Hepatocyte (in vitro differentiated cells): ENCODE data around the gene CGGBP1. TPM values are rescaled to one million over a fixed set of nuclear protein-coding genes. Genes with fewer than 3 reads are reported as not detected.

Experiments used
- DNase-seq: peaks from one replicate; pipeline ENCODE4 v3.0.0-alpha.2; 2016; ENCODE audit warnings: low spot score
- H2AFZ ChIP-seq: fragments of 200-600 bp; sonication (generic); 2 replicates; pipeline ENCODE4 v1.6.0; 2016; ENCODE audit warnings: antibody characterized with exemption, mild to moderate bottlenecking
- H3K27ac ChIP-seq: fragments of 200-600 bp; sonication (generic); 2 replicates; pipeline ENCODE4 v1.5.1; 2016; ENCODE audit warnings: mild to moderate bottlenecking
- H3K27me3 ChIP-seq: fragments of 200-600 bp; sonication (generic); 2 replicates; pipeline ENCODE4 v1.6.1; 2016
- H3K36me3 ChIP-seq: fragments of 200-600 bp; sonication (generic); replicated peaks from 2 replicates; pipeline ENCODE4 v1.5.1; 2016; ENCODE audit warnings: low read depth; ENCODE audit not compliant: insufficient read depth
- H3K4me1 ChIP-seq: fragments of 200-600 bp; sonication (generic); 2 replicates; pipeline ENCODE4 v1.5.1; 2016; ENCODE audit warnings: mild to moderate bottlenecking, moderate library complexity; ENCODE audit not compliant: insufficient read depth
- H3K4me2 ChIP-seq: fragments of 200-600 bp; sonication (generic); 2 replicates; pipeline ENCODE4 v1.6.0; 2016
- H3K4me3 ChIP-seq: fragments of 200-600 bp; sonication (generic); 2 replicates; pipeline ENCODE4 v1.5.1; 2016; ENCODE audit warnings: mild to moderate bottlenecking
- H3K79me2 ChIP-seq: fragments of 200-600 bp; sonication (generic); 2 replicates; pipeline ENCODE4 v1.6.0; 2017; ENCODE audit warnings: mild to moderate bottlenecking
- H3K9me2 ChIP-seq: fragments of 200-600 bp; sonication (generic); replicated peaks from 2 replicates; pipeline ENCODE4 v1.6.0; 2017; ENCODE audit warnings: mild to moderate bottlenecking; ENCODE audit not compliant: insufficient read depth
- H3K9me3 ChIP-seq: fragments of 200-600 bp; sonication (generic); 2 replicates; pipeline ENCODE4 v1.5.1; 2016; ENCODE audit warnings: low read depth, mild to moderate bottlenecking
- H4K20me1 ChIP-seq: fragments of 200-600 bp; sonication (generic); 2 replicates; pipeline ENCODE4 v1.6.0; 2016; ENCODE audit warnings: mild to moderate bottlenecking; ENCODE audit not compliant: insufficient read depth, poor library complexity, severe bottlenecking
- CTCF ChIP-seq: fragments of 200-600 bp; sonication (generic); IDR thresholded peaks from 2 replicates; pipeline ENCODE4 v1.5.1; 2016; ENCODE audit warnings: antibody characterized with exemption, mild to moderate bottlenecking; ENCODE audit not compliant: poor library complexity
- EZH2 ChIP-seq: fragments of 200-600 bp; sonication (generic); IDR thresholded peaks from 2 replicates; pipeline ENCODE4 v1.6.1; 2016; ENCODE audit warnings: antibody characterized with exemption, mild to moderate bottlenecking, borderline replicate concordance
- EZH2phosphoT487 ChIP-seq: fragments of 200-600 bp; sonication (generic); IDR thresholded peaks from one replicate; pipeline ENCODE4 v1.6.1; 2018; ENCODE audit warnings: antibody characterized with exemption, mild to moderate bottlenecking, low read depth, moderate library complexity; ENCODE audit not compliant: unreplicated experiment, severe bottlenecking
- whole genome bisulfite sequencing: methylation state at CpG from one replicate; pipeline ENCODE4 v1.1.6; 2016; ENCODE audit warnings: low lambda C conversion rate; ENCODE audit errors: missing lambda C conversion rate; 5-methylcytosine and 5-hydroxymethylcytosine counted together
- polyA plus RNA-seq: library from polyadenylated mRNA; unstranded; fragments of >200 nt; fragmentation: Nextera tagmentation; extraction: Ambion mirVana; gene quantifications from 2 replicates; pipeline ENCODE4 v1.2.1, GENCODE V29; 2016
- total RNA-seq: library from RNA; depleted of rRNA; stranded (reverse); fragments of >200 nt; gene quantifications from 2 replicates; pipeline ENCODE4 v1.2.3, GENCODE V29; 2014

CGGBP1 gene
- 75.9 and 84.0 TPM in 2 replicates for total RNA-seq
- 41.8 and 46.6 TPM in 2 replicates for polyA plus RNA-seq

GRCh38 chr3:88058581-88059379 lies at the start of gene CGGBP1, which contains the start of gene ZNF654:
Gene CGGBP1, minus strand, starts transcription at chr3:88059005. Its CDS starts 3,029 bp downstream, at chr3:88055976.
Gene ZNF654, plus strand, starts transcription at chr3:88059255. Its CDS starts 65 bp downstream, at chr3:88059320.
- no peaks in the 10 kb centered on the region for H3K9me3 ChIP-seq
- peak within 1 kb of the TSS; percentile 98 for H3K27ac ChIP-seq
- H4K20me1 ChIP-seq: peaks cover 30% of the 10 kb centered on the region
- peak; percentile 99 for DNase-seq
- no peaks in the 10 kb centered on the region for H3K27me3 ChIP-seq
- H3K79me2 ChIP-seq: peaks cover 69% of the 10 kb centered on the region
- TF ChIP-seq CTCF: no peak
- no peak for TF ChIP-seq EZH2
- no peak for TF ChIP-seq EZH2phosphoT487
- H3K4me3 ChIP-seq: peak within 1 kb of the TSS; percentile 57
- H3K4me2 ChIP-seq: peak within 1 kb of the TSS; percentile 79
- H3K4me1 ChIP-seq: peaks cover 18% of the 10 kb centered on the region
- under 1% methylated on average over 51 of the region's 76 CpGs for WGBS
- no peaks in the 10 kb centered on the region for H3K9me2 ChIP-seq
- H3K36me3 ChIP-seq: no peaks in the 10 kb centered on the region
- peak within 1 kb of the TSS; percentile 75 for H2AFZ ChIP-seq

- peaks cover 3% of the 10 kb centered on the region for H4K20me1 ChIP-seq
- H3K9me3 ChIP-seq: no peaks in the 10 kb centered on the region
- no peak overlapping the region for H3K27ac ChIP-seq
- no peaks in the 10 kb centered on the region for H3K4me1 ChIP-seq
- H3K4me2 ChIP-seq: no peak overlapping the region
- TF ChIP-seq EZH2phosphoT487 (no peak), CTCF (no peak), EZH2 (no peak)
- H2AFZ ChIP-seq: no peak overlapping the region
- H3K4me3 ChIP-seq: no peak overlapping the region
- H3K9me2 ChIP-seq: no peaks in the 10 kb centered on the region
- no peaks in the 10 kb centered on the region for H3K36me3 ChIP-seq
- no peaks in the 10 kb centered on the region for H3K27me3 ChIP-seq
- DNase-seq: no peak
- H3K79me2 ChIP-seq: peaks cover 8% of the 10 kb centered on the region
These were observed 46.5 kb upstream of the CGGBP1 start for GRCh38 chr3:88105325-88105724.

- no peak overlapping the region for H2AFZ ChIP-seq
- no peaks in the 10 kb centered on the region for H3K36me3 ChIP-seq
- no peaks in the 10 kb centered on the region for H3K9me2 ChIP-seq
- H3K27ac ChIP-seq: no peak overlapping the region
- H3K27me3 ChIP-seq: no peaks in the 10 kb centered on the region
- no peaks in the 10 kb centered on the region for H3K9me3 ChIP-seq
- TF ChIP-seq CTCF (no peak), EZH2 (no peak), EZH2phosphoT487 (no peak)
- H3K4me2 ChIP-seq: no peak overlapping the region
- no peak for DNase-seq
- peaks cover 2% of the 10 kb centered on the region for H3K79me2 ChIP-seq
- no peaks in the 10 kb centered on the region for H3K4me1 ChIP-seq
- peaks cover 3% of the 10 kb centered on the region for H4K20me1 ChIP-seq
- 100% methylated on average over 1 of the region's 1 CpG for WGBS
- H3K4me3 ChIP-seq: no peak overlapping the region
These were observed 42.3 kb upstream of the CGGBP1 start for GRCh38 chr3:88101142-88101541.
